IPS-NIHi7 (cell line): Measurements from ENCODE around the gene SELENOH.
"Not testable (repeated sequence)": the region's sequence is repeated elsewhere in the genome, so short reads cannot be mapped to it uniquely, and the experiment has no call there.

Experiments
- DNase-seq: peaks from one replicate; pipeline ENCODE4 v3.0.0; 2012; ENCODE audit warnings: mixed read lengths; ENCODE audit errors: extremely low spot score

SELENOH gene, protein sequence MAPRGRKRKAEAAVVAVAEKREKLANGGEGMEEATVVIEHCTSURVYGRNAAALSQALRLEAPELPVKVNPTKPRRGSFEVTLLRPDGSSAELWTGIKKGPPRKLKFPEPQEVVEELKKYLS

GRCh38 chr11:57741132-57742086 is at the start of gene SELENOH:
SELENOH (plus strand) TSS chr11:57741491; CDS start chr11:57741596, 105 bp downstream.
- DNase-seq: peak; percentile 97

- DNase-seq: no peak
Measured at GRCh38 chr11:57698843-57699365, 42.4 kb upstream of the SELENOH start.

- no peak for DNase-seq
Measured at GRCh38 chr11:57699813-57700212, 41.5 kb upstream of the SELENOH start.

DNA sequence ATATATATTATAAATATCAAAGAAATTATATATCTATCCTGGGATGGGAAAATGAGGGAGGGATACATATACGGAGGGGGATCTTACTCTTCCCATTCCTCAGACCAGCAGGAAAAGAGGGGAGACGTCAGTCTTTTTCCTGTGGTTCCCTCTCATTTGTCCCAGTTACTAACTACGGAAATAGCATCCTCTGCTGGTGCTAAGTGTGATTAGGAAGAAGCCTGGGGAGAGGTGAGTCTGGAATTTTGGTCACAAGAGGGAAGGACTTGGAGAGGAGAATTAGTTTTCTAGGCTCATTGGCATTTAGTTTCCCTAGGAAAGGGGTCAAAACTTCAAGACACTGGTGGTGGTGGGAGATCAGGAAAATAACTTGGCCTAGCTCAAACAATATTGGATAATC is 40.9 kb upstream of the SELENOH start:
- no peak for DNase-seq

DNA sequence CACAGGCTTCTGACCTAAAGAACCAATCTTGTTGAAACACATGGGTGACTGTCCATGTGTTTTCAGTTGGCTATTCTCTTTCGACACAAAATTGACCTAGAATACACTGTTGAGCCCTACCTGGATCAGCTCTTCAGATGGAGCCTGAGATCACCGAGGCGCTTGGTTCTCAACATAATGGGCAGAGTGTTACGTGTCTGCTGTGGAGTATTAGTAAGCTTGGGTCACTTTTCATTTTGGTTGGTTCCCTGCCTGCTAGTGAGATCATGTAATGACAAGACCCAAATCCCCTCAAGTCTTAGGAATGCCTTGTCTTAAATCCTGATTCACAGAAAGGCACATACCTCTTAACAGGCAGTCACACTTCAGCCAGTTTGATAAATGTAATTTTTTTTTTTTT is 38.0 kb upstream of the SELENOH start:
- no peak for DNase-seq

GRCh38 chr11:57704932-57705331 is 36.4 kb upstream of the SELENOH start:
- no peak for DNase-seq

GRCh38 chr11:57705432-57705831 is 35.9 kb upstream of the SELENOH start:
- DNase-seq: not testable (repeated sequence)

DNA sequence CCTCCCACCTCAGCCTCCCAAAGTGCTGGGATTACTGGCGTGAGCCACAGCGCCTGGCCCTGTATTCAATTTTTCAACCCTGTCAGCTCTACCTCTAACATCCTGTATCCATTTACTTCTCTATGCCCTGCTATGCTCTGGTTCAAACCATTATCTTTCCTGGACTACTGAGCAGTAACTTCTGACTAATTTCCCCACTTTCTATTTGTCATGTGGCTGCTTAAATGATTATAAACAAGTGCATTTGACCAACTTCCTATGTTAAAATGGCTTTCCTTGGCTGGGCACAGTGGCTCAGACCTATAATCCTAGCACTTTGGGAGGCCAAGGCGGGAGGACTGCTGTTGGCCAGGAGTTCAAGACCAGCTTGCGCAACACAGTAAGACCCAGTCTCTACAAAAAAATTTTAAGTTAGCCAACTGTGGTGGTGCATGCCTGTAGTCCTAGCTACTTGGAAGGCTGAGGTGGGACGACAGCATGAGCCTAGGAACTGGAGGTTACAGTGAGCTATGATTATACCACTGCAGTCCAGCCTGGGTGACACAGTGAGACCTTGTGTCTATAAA is 31.4 kb upstream of the SELENOH start:
- DNase-seq: no peak

DNA sequence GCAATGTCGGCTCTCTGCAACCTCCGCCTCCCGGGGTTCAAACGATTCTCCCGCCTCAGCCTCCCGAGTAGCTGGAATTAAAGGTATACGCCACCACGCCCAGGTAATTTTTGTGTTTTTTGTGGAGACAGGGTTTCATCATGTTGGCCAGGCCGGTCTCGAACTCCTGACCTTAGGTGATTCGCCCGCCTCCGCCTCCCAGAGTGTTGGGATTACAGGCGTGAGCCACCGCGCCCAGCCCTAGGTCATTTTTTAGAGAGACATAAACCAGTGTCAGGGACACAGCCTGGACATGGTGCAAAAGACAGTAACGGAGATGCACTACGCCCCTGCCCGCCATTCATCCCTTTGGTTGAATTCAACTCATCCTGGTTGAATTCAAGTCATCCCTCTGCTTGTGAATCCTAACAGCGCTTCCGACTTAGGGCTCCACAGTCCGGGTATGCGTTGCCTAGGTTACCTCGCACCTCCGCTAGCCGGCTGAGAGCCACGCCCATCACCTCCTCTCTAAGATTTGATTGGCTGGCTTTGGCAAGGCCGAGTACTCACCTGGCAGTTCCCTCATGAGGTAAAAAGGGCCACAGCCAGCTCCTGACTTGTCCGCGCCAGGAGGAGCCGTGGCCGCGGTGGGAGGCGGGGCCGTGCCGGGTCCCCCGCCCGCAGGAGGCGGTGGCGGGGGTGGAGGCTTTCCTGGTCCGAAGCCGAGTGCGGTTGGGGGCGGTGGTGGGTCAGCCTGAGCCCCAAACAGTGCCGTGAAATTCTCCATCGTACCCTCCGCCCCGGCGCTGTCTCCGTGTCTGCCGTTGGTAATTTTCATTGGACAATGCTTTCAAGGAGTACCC is 29.7 kb upstream of the SELENOH start, which contains the start of gene MED19:
MED19 (minus strand) TSS at position 802 of the 842 bp plus-strand sequence; CDS start at position 766, 36 bp downstream.
- peak; percentile 93 for DNase-seq

- DNase-seq: peak; percentile 89
Measured at GRCh38 chr11:57712256-57713150, 28.8 kb upstream of the SELENOH start, which contains the start of gene TMX2. TMX2 (plus strand) TSS chr11:57712593; CDS start chr11:57712619, 26 bp downstream.

DNA sequence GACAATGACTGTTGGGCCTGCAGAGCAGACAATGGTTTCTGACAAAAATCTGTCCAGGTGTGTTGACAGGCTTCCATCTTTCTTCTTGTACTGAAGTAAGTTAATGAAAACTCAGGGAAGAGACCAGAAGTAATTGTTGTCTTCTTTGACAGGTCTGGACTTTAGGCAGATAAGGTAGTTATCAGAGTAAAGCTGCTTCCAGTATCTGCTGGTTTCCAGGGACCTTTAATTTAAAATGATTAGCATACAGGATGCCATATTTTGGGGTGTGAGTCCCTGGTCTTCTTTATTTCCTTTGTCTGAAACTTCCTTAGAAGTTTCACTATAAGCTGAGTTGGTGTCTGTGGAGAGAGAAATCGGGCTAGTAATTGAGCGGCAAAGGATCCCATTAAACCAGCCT is 27.5 kb upstream of the SELENOH start:
- DNase-seq: no peak

DNA sequence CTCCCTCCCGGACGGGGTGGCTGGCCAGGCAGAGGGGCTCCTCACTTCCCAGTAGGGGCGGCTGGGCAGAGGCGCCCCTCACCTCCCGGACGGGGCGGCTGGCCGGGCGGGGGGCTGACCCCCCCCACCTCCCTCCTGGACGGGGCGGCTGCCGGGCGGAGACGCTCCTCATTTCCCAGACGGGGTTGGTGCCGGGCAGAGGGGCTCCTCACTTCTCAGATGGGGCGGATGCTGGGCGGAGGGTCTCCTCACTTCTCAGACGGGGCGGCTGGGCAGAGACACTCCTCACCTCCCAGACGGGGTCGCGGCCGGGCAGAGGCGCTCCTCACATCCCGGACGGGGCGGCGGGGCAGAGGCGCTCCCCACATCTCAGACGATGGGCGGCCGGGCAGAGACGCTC is 24.6 kb upstream of the SELENOH start:
- DNase-seq: not testable (repeated sequence)

GRCh38 chr11:57727185-57727584 is 14.1 kb upstream of the SELENOH start:
- no peak for DNase-seq

DNA sequence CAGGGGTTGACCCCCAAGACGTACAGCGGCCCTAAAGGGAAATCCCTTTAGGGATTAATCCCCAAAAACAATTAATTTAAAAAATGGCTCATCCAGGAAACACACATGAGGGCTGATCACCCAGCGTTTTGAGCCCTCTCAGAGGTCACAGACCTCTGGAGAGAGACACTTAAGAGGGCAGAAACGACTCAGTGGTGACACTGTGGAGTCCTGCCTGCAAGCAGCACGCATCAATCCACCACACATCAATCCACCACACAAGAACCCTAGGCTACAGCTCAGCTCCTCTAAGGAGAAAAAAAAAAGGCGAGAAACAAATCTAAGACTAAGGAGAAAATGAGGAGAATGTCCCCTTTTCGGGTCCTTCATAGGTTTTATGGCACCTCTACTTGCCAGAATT is 12.5 kb upstream of the SELENOH start:
- no peak for DNase-seq

GRCh38 chr11:57729479-57729878 is 11.8 kb upstream of the SELENOH start:
- no peak for DNase-seq

DNA sequence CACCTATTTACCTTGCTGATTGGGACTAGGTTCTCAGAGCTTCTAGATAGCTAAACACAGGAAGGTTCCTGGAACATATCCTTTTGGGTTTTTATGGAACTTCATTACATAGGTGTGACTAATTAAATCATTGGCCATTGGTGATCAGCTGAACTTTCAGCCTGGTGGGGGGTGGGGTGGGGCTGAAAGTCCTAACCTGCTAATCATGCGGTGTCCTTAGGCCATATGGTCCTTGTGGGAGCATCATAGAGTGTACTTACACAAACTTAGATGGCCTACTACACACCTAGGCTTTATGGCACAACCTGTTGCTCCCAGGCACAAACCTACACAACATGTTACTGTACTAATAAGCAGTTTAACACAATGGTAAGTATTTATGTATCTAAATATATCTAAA is 8.6 kb upstream of the SELENOH start:
- no peak for DNase-seq

DNA sequence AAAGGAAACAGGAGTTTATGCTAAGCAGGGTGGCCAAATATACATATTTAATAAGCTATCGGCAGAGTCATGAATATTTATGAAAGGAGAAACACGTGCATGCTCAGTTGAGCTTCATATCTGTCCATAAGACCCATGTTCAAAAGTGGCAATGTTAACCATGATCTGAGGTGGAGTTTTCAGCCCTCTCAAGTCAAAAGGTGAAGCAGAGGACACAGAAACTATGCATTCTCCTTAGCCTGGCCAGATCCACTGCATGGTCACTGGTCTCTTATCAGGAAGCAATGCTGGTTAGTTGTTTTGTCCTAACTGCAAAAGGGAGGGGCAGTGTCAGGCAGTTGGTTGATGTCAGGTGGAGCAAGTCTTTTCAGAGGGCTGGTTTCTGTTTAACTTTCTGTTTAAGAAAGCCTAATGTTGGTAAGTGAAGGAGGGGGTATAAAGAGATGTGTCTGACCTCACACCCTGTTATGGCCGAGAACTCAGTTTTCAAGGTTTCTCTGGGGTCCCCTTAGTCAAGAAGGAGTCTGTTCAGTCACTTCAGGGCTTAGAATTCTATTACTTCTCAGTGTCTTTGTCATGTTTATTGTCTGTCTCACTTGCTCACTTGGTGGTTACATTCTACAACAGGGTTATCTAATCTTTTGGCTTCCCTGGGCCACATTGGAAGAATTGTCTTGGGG is 5.5 kb upstream of the SELENOH start:
- no peak for DNase-seq

DNA sequence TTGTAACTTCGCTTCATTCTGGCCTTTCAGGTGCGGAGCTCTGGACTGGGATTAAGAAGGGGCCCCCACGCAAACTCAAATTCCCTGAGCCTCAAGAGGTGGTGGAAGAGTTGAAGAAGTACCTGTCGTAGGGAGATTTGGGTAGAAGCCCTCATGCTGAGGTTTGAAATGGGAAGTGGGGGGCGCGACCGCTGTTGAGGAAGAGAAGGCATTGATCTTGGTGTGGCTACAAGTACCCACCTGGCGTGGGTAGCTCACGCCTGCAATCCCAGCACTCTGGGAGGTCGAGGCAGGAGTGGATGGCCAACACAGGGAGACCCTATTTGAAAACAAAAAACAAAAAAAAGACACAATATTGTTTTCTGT is 779 bp downstream of the SELENOH start:
- no peak for DNase-seq

DNA sequence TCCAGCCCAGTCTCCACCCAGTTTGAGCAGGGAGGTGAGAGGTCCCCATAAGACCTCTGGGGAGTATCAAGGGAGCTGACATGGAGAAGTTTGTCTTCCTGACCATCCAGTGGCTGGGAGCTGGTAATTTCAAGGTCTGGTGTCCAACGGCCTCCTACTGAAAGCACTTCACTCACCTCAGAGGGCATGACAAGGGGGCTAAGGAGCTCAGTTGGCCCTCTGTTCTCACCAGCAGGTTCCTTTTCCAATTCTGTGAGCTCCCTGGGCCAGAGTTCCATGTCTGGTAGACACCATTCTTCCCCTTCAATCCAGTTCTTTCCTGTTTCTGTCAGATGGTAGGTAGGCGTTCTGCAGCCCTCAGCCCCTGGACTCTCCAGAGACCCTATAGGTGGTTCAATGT is 3.1 kb downstream of the SELENOH start:
- no peak for DNase-seq

GRCh38 chr11:57745206-57745605 is 3.9 kb downstream of the SELENOH start:
- DNase-seq: no peak
